Stimulated activated naive CD8-positive, alpha-beta T cell treated with anti-CD3 and anti-CD28 coated beads, Interleukin-15, Interleukin-2, amounts not matched to agents 100 U/mL and 50 U/mL, for 24 hours (primary cell): ENCODE data around the gene MEIS1.
"Not testable (repeated sequence)": the region's sequence is repeated elsewhere in the genome, so short reads cannot be mapped to it uniquely, and the experiment has no call there.

Source experiments
- ATAC-seq: fragments of 150-1000 bp; cut with Tn5 transposase; one replicate; pipeline ENCODE4 v1.10.0; 2021
- DNase-seq: peaks from one replicate; pipeline ENCODE4 v3.0.0; 2021

Gene MEIS1

DNA sequence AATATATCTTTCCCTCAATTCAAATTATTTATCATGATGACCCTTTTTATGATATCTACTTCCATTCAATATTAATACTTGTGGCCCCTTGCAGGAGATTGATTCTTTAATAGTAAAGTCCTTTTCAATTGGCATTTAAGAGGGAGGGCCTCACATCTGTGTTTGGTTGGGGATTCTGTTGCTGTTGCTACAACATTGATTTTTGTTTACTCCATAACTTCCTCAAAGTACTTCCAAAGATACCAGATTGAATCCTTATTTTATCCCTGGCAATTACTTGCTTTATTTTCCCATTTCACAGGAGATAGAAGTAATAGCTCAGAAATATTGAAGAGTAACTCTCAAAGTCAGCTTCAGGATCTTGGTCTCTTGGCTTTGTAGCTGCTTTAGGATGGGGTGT is 32.8 kb downstream of the MEIS1 start:
- DNase-seq: no peak
- no peak for ATAC-seq

DNA sequence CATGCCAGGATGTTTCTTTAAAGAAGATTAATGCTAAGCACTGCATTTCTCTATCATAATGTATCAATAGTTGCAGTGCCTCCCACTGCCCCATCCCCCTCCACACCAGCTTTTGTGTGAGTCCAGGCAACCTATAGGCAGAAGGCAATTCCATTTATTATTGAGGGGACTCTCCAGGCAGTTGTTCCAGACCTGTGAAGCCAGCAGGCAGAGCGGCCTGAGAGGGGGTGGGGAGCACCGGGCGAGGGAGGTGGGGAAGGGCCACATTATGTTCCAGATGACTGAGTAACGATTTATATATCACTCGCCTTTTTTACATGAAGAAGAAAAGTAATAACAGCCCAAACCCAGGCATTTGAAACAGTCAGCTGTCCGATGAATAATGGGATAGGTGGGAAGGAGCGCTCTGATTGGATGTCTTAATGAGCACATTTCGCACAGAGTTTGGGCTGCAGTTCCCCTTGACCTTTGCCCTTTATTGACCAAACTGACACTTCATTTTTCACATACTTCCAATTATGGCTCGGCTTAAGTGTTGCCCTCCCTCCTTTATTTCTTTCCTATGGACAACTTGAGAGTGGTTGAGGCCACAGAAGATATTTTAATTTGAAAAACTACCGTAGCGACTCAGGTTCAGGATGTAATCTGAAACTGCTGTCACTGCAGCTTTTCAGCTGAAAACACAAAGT is 34.4 kb downstream of the MEIS1 start:
- ATAC-seq (no peak), DNase-seq (no peak)

DNA sequence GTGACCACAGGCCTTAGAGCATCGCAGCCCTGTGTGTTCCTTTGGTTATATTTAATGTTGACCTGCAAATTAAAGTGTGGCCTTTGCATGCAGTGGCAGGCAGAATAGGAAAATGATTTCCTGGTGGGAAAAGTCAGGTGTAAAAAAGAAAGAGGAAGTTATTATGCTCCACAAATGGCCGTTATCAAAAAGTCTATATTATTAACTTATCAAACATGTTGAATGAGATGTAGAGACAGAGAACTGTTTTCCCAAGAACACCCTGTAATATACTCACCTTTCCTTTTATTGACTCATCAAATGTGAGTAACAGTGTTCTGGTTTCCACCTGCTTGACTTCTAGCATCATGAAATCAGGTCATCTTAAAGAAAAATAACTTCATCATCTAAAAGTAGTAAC is 35.3 kb downstream of the MEIS1 start:
- ATAC-seq: no peak
- no peak for DNase-seq

DNA sequence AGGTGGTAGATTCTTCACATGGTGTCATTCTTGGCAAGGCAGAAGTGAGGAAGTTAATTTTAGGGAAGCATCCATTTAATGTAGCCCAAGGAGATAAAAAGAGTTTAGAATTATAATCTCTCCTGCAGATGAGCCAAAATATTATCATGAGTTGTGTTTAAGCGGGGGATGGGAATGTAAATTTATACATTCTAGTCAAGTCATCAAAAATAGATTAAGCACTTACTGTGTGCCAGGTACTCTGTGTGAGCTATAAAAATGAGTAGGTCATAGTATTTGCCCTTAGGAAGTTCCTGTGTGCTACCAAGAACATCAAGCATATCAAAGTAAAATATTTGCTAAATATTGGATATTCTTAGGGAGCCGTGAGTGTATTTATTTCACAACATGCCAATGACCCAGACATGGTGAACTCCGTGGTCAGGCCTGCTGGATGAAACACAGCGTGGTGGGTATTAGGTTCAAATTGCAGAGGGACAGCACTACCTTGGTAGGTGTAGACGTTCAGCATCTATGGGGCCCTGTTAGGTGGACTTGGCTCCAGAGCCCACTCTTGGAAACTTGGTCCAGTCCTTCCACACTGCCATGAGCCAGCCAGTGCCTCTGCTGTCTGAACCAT is 37.4 kb downstream of the MEIS1 start:
- no peak for ATAC-seq
- DNase-seq: no peak

DNA sequence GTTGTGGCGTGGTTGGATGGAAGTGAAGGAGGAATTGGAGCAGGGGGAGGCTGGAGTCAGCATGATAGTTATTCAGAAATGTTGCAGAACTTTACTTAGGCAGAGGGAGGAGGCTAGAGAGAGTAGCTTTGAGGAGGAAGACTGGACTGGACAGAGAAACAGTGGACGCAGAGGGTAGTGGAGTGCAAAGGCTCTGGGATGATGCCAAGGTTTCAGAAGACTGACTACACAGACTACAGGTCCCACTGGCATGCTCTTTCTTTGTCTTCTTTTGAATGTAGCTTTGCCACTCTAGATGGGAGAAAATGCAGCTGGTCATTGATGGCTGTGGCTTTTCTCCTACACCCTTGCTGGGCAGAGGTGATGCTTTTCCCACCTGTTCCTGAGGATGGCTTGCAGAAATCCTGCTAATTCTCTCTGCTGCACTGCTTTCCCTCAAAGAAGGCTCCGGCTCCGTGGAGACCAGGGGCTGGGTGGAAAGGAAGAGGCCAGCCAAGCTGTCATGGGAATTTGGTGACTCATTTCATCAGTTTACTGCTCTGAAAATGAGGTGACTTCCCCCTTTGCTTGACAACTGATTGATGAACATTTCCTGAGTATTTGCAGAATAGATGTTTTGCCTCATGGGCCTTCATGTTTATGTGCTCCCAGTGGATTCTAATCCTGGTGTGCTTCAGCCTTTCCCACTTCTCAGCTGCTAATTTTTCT is 42.4 kb downstream of the MEIS1 start:
- ATAC-seq (no peak), DNase-seq (no peak)

DNA sequence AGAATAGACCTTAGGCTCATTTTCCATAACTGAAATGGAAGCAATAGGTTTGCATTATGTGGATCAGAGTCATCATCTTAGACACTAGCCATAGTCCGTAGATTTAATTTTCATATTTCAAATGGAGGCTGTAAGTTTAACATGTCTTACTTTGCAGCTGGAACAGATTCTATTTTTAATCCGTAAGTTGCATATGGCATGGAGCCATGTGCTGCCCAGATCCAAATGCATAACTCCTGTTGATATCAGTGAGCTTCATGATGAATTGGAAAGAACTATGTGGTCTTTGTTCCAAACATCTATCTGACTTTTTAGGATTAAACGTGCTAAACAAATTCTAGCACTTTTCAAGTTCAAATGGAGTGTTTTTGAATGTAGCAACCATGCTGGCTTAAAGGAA is 43.4 kb downstream of the MEIS1 start:
- ATAC-seq (no peak), DNase-seq (no peak)

DNA sequence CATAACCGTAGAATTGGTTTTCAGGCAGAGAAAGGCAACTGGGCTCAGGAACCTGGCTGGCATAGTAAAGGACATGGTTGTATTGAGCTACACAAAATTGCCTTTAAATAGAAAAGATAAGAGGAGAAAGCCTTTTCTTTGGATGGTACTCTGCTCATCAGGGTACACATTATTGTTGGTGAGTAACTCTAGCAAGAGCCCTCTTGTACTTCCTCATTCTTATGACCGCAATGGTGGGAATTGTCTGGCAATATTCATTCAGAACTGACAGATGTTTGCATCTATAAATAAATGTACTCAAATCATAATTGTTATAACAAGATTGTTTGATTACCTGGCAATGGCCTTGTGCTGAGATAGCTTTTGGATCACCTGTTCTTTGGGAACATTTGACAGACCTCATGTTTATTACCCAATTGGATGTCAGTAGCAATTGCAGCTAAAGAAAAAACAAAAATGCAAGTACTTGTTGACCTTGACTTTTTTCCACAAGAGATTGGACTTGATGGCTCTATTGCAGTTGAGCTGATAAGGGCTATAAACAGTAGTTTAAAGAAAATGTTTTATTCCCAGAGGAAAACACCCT is 43.9 kb downstream of the MEIS1 start:
- DNase-seq (no peak), ATAC-seq (no peak)

DNA sequence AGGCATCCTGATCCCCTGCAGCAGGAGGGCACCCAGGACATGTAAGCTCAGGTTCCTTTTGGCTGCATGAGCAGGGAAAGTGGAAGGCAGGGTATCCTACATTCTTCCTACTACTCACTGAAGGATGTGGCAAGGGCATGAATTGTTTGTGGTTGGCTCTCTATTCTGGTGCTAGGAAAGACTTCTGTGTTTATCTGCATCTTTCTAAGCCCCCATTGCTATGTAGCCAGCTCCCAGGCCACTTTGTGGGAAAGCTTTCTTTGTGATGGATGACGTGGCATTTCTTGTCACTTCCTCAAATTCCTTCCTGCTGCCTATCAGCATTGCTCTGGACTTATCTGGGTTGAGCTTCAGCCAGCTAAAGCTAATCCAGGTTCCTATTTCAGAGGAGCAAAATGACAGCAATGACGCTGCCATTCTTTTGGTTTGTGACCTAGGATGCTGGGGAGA is 46.2 kb downstream of the MEIS1 start:
- no peak for DNase-seq
- no peak for ATAC-seq

DNA sequence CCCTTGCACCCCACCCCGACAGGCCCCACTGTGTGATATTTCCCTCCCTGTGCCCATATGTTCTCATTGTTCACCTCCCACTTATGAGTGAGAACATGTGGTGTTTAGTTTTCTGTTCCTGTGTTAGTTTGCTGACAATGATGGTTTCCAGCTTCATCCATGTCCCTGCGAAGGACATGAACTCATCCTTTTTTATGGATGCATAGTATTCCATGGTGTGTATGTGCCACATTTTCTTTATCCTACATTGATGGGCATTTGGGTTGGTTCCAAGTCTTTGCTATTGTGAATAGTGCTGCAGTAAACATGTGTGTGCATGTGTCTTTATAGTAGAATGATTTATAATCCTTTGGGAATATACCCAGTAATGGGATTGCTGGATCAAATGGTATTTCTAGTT is 50.3 kb downstream of the MEIS1 start:
- DNase-seq, ATAC-seq: not testable (repeated sequence)

DNA sequence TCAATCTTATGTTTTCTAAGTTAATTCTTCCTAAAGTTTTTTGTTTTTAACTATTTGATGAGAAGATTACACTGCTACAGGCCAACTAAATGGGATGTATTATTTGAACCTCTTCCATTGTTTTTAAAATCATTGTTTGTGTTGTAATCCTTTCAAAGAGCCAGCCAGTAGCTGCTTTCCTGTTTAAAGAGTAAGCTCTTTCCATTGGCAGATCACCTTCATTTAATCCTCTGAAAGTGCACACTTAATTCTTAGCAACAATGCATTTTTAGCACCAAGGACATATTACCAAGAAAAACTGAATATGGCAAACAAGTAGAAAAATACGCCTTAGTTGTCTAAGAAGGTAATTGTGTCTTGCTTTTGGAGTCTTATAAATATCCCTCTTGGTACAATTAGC is 54.0 kb downstream of the MEIS1 start:
- ATAC-seq (no peak), DNase-seq (no peak)

DNA sequence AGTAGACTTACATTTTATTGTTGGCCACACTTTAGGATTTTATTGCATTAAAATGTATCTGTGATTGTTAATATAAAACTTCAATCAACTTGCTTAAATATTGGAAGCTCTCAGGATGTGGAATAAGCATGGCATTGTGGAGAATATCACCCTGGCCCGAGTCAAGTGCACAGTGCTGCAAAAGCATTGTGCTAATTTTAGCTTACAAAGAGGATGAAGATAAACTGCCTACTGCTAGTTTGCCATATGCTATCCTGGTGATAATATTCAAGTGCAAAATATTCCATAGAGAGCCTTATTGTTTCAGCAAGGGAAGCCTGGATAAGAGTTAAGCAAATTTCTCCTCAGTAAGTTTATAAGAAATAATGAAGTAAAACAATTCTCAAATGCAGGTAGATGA is 54.5 kb downstream of the MEIS1 start:
- ATAC-seq: no peak
- no peak for DNase-seq

DNA sequence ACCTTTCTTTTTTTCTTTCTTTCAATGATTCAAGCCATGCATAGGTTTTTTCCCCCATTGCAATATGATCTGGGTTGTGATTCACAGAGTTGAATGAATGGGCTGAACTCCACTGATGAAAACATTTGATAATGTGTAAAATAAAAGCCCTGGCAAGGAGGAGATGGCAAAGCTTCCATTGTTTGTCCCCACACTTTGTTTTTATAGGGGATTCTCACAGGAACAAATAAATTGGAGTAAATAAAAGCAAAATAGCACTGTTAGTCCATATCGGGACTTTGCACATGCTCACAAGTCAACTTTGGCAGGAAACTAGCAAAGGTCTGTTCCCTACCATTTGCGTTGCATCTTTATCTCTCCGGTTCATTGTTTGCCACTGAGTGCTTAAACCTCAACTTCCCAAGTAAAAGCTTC is 55.7 kb downstream of the MEIS1 start:
- ATAC-seq (no peak), DNase-seq (no peak)

DNA sequence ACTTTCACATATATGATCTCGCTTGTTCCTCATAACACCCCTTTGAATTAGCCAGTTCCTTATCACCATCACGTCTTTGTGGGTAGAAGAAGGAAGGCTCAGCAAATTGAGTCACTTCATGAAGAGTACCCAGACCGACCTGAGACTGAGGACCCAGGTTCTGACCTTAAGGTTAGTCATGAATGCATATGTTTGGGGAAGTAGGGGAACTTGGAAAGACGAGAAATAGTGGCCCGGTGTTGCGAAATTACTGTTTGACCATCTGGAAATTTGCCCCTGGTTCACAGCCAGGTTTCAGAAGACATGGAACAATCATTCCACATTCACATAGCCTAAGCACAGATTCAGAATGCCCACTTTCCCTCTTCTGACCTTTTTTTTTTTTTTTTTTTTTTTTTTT is 59.8 kb downstream of the MEIS1 start:
- DNase-seq: no peak
- no peak for ATAC-seq

DNA sequence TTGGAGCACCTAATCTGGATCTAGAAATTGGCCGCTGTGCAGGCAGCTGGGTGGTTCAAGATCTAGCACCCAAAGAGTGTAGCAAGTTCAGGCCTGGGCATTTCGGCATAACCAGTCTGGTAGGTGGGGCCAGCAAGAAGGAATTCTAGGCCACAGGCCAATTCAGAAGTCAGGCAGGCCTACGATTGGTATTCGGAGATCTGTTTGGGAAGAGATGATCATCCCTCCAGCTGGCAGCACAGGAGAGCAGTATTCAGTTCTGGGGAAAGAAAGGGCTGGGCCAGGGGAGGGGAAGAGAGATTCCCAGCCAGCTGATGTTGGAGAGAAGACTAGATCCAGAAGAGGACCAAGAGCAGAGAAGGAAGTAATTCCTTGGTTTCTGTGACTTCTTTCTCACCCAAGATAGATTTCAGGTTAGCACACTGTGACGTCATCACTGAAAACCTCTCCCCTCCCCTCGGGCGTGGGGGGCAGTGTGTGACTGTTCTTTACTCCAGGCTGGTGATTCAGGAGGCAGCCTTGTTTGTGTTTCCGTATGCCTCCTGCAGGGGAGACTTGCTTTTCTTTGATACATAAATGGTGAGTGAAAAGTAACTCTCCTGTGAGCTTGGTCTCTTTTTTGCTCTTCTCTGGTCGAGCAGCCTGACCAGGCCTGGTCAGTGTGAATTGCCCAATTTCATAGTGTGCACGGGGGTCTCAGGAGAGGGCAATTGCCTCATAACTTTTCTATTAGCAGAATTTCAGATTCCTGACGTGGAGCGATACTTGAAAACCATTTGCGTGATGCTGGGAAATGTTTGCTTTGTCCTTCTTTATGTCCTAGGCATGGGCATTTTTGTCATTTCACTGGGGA is 61.1 kb downstream of the MEIS1 start:
- DNase-seq (no peak), ATAC-seq (no peak)

DNA sequence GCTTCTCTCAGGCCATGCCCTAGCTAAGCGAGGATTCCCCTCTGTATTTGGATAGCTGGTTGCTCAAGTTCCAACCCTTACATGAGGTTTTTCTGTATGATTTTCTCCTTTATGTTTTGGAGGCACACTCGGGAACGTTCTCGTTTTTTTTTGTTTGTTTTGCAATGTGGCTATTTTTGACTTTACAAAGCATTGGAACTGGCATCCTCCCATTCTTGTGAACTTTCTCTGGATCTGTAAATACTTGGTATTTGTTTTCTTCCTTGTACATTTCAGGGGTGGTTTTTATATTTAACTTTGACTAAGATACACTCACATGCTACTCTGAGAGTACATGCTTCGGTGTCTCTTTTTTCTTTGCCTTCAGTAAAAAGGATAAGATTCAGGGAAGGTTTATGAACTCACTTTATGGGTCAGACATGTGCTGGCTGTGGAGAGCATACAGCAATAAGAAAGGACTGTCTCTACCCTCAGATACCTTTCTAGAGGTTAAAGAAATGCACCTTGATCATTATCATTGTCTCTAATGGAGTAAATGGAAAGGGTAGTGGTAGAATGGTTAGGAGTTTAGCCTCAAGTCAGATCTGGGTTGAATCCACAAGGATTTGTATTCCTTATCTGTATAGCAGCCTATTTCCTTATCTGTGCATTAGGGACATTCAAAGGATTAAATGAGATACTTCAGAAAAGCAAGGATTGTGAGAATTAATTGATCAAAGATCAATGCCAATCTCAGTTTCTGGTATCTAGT is 61.9 kb downstream of the MEIS1 start:
- DNase-seq (no peak), ATAC-seq (no peak)

DNA sequence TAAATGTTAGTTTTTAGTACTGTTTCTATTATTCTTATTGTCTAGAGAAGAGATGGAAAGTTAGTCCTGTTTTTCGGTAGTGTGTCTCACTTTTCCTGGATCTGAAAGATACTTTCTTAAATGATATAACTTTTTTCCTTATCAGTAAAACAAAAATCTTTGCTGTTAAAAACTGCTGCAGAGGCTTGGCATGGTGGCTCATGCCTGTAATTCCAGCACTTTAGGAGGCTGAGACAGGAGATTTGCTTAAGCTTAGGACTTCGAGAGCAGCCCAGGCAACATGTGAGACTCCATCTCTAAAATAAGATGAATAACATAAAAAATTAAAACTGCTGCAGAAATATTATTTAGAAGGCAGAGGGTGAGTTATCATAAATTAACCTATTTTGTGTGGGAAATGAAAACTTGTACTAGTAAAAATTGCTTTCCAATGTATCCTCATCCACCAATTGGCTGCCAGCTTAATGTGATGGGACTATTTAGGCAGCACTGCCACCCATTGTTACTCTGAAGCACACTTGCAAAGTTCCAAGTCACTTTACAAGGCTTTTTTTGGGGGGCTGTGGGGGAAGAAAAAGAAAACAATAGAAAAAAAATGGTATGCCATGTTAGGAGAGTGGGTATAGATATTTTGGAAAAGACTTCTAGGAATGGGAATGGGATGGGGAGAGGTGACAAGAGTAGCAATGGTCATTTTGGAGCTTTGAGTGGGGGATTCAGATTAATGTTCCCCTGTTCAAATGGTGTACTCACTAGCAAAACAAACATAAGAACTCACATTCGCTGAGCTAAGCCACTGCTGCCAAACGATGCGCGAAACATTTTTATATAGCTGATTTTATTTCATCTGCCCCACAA is 62.7 kb downstream of the MEIS1 start:
- DNase-seq (no peak), ATAC-seq (no peak)

DNA sequence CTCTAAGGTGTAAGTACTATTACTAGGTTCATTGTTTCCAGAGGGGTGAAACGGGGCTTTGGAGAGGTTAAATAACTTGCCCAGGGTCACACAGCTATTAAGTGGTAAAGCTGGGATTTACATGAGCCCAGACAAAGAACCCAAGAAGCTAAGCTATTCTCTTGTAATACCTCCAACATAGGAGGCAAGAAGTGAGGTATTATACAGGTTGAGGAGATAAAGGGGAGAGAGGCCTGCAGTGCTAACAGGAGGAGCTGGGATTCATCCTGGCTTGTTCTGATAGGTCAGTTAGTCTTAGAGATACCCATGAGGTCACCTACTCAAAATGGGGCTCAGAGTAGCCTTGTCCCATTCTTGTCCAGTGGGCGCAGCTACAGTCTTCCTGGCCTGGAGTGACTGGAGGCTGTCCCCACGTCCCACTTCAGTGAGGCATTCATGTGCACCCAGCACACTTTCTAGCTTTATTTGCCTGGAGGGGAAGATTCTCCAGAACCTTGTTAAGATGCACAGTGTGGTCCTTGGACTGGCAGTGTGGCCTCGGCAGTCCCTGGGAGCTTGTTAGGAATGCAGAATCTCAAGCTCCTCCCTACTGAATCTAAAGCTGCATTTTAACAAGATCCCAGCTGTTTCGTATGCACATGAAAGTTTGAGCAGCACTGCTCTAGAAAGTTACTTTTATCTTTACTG is 63.5 kb downstream of the MEIS1 start:
- ATAC-seq (no peak), DNase-seq (no peak)

DNA sequence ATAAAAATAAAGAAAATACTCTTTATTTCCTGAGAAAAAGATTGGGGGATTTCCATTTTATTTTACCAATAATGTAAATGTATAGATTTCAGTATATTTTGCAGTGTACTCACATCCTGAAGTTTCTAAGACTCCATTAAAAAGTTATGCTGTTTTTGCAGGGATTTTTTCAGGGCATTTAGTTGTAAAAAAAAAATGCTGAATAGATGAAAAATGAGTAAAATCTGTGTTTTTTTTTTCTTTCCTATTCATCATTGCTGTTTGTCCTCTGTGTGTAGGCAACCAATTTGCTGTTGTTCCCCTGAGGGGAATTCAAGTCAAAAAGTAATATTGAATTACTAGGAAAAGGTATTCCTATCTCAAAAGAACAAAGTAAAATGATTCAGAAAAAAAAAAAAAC is 66.3 kb downstream of the MEIS1 start:
- DNase-seq (no peak), ATAC-seq (no peak)

DNA sequence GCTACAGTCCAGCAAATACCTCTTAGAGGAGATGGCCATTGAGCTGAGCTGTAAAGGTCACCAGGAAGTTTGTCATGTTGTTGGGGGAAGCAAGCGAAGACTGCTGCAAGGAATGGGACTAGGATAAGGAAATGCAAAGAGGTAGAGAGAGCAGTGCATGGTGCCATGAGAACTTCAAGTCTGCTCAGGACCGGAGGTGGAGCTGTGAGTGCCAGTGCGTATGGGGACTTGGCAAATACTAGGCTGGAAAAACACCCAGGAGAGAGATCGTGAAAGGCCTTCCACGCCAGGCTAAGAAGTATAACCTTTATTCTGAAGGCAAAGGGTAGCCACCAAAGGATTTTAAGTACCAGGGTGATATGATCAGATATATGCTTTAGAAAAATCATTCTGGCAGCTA is 71.3 kb downstream of the MEIS1 start:
- DNase-seq (no peak), ATAC-seq (no peak)

DNA sequence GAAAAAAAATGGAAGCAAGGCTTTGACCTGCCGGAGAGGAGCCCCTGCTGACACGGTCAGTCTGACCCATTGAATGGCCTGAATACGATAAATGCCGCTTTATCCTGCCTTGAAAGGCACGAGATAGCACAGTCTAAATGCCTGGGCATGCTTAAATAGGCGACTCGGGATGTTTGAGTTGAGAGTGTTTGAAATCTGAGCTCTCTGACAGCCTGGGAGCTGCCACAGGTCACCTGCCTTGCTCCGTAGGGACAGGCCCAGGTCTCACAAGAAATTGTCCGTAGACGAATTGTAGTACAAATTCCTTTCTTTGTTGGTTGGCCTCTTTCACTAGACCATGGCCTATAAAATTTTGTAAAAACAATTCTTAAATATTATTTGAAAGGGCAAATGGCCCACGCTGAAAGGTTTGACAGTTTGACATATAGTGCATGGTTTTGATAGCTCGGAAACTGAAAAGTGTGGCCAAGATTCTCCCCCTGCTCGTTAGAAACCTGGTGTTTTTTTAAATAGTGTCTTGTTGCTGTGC is 72.8 kb downstream of the MEIS1 start:
- DNase-seq (no peak), ATAC-seq (no peak)
